ENCODE data around the gene WNT2B.
"Not testable (repeated sequence)": the region's sequence is repeated elsewhere in the genome, so short reads cannot be mapped to it uniquely, and the experiment has no call there.

Gene WNT2B

GRCh38 chr1:112508278-112509004 lies at the start of gene WNT2B:
Gene WNT2B, plus strand, starts transcription at chr1:112508965. Its CDS starts 298 bp downstream, at chr1:112509263.
- peak in 1 of 2 donors; percentile 10 for DNase-seq (ENCODE audit: low read depth in 2 of 2)

- no peak for DNase-seq (ENCODE audit: low read depth in 2 of 2)
These were observed 48.1 kb upstream of the WNT2B start for GRCh38 chr1:112460615-112461014.

GRCh38 chr1:112461200-112461871 lies 47.4 kb upstream of the WNT2B start:
- DNase-seq (ENCODE audit: low read depth in 2 of 2), result no peak

GRCh38 chr1:112462953-112463279 lies 45.8 kb upstream of the WNT2B start:
- no peak for DNase-seq (ENCODE audit: low read depth in 2 of 2)

GRCh38 chr1:112464501-112464900 lies 44.3 kb upstream of the WNT2B start:
- no peak for DNase-seq (ENCODE audit: low read depth in 2 of 2)

GRCh38 chr1:112465122-112465521 lies 43.6 kb upstream of the WNT2B start:
- DNase-seq (ENCODE audit: low read depth in 2 of 2), result no peak

GRCh38 chr1:112466078-112466660 lies 42.6 kb upstream of the WNT2B start:
- peak; percentile 65 to 67 for DNase-seq (ENCODE audit: low read depth in 2 of 2)

GRCh38 chr1:112470324-112470723 lies 38.4 kb upstream of the WNT2B start:
- DNase-seq (ENCODE audit: low read depth in 2 of 2), result not testable (repeated sequence)

- DNase-seq (ENCODE audit: low read depth in 2 of 2), result no peak
These were observed 37.8 kb upstream of the WNT2B start for GRCh38 chr1:112470966-112471365.

GRCh38 chr1:112472142-112472541 lies 36.6 kb upstream of the WNT2B start:
- no peak for DNase-seq (ENCODE audit: low read depth in 2 of 2)

GRCh38 chr1:112477550-112477949 lies 31.2 kb upstream of the WNT2B start:
- no peak for DNase-seq (ENCODE audit: low read depth in 2 of 2)

- no peak for DNase-seq (ENCODE audit: low read depth in 2 of 2)
These were observed 30.5 kb upstream of the WNT2B start for GRCh38 chr1:112478314-112478713.

- DNase-seq (ENCODE audit: low read depth in 2 of 2), result not testable (repeated sequence)
These were observed 22.7 kb upstream of the WNT2B start for GRCh38 chr1:112486063-112486462.

- not testable (repeated sequence) for DNase-seq (ENCODE audit: low read depth in 2 of 2)
These were observed 21.1 kb upstream of the WNT2B start for GRCh38 chr1:112487686-112488085.

- DNase-seq (ENCODE audit: low read depth in 2 of 2), result no peak
These were observed 20.6 kb upstream of the WNT2B start for GRCh38 chr1:112488141-112488540.

- DNase-seq (ENCODE audit: low read depth in 2 of 2), result no peak
These were observed 16.7 kb upstream of the WNT2B start for GRCh38 chr1:112492076-112492475.

- DNase-seq (ENCODE audit: low read depth in 2 of 2), result no peak
These were observed 15.4 kb upstream of the WNT2B start for GRCh38 chr1:112493351-112493750.

- no peak for DNase-seq (ENCODE audit: low read depth in 2 of 2)
These were observed 12.5 kb upstream of the WNT2B start for GRCh38 chr1:112496290-112496689.

- DNase-seq (ENCODE audit: low read depth in 2 of 2), result peak in 1 of 2 donors; percentile 16
These were observed 6.7 kb upstream of the WNT2B start for GRCh38 chr1:112501810-112502641.

- DNase-seq (ENCODE audit: low read depth in 2 of 2), result no peak
These were observed 5.9 kb upstream of the WNT2B start for GRCh38 chr1:112502826-112503225.

GRCh38 chr1:112504001-112504660 lies 4.6 kb upstream of the WNT2B start:
- DNase-seq (ENCODE audit: low read depth in 2 of 2), result no peak

Measured in stimulated activated CD8-positive, alpha-beta memory T cell treated with anti-CD3 and anti-CD28 coated beads, Interleukin-2, amount 100 ng/mL, for 1 hour (primary cell).